DMS53 treated with DMSO at 0.1 percent for 48 hours (cell line): Measurements from ENCODE around the gene IRX4.

ENCODE experiments used
- DNase-seq: peaks from one replicate; lab custom pipeline; 2025; ENCODE audit not compliant: unreplicated experiment; lab: John Stamatoyannopoulos, UW

The IRX4 gene

DNA sequence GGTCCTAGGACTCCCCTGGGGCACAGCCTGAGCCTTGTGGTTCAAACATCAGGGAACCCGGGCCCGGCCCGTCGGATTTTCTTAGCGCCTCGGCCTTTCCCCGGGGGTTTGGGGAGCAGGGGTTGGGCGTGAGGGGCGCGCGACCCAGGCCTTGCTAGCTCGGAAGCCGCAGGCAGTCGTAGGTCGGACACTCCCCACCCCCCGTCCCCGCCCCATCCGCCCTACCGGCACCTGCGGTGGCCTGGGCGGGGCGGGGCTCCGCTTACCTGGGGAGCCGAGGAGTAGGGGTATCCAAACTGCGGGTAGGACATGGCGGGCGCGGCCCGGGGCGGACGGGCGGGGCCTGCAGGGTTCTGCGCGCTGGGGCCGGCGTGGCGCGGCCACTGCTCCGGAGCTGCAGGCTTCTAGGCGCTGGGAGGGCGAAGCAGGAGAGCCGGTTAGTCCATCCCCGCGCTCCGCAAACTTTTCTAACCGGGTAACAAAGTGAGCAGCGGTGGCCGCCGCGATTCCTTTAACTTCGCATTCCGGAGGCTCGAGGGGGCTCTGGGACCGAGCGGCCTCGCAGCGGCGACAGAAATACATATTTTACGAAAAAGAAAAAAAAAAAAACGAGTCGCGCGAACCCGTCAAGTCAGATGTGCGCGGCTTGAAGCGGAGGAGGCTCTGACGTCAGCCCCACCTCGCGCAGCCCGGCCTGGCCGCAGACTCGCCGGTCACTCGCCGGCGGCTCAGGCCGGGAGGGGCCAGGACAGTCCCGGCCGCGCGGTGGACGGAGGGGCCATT, at the start of gene IRX4:
TSS of gene IRX4 (minus strand) at position 589 of the 783 bp plus-strand sequence. CDS start at position 311, 278 bp downstream.
- no peak for DNase-seq

DNA sequence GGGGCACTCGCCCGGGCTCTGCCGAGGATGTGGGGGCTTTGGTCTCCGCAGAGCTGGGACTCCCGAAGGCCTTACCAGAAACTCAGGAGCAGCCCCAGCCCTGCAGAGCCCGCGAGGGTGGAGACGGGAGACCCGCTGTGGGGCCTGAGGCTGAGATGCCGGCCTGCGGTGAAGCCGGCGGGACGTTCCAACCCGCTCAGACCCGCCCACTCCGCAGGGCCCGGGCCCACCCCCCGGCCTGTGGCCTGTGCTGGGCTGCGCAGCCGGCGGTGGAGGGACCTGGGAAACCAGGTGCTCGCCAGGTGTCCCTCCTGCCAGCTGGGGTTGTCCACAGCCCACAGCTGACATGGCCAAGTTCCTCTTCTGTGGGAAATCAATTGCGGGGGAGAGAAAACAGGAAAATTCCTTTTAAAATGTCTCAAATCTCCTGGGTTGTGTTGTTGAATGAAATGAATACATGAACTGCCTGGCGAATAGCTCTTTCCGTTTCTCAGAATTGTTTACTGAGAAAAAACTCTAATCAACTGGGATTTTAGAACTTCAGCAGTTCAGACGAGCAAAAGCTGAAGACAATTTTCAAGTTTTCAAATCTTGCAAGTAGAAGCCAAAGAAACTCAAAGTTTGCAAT, 49.0 kb upstream of the IRX4 start:
- DNase-seq: no peak

DNA sequence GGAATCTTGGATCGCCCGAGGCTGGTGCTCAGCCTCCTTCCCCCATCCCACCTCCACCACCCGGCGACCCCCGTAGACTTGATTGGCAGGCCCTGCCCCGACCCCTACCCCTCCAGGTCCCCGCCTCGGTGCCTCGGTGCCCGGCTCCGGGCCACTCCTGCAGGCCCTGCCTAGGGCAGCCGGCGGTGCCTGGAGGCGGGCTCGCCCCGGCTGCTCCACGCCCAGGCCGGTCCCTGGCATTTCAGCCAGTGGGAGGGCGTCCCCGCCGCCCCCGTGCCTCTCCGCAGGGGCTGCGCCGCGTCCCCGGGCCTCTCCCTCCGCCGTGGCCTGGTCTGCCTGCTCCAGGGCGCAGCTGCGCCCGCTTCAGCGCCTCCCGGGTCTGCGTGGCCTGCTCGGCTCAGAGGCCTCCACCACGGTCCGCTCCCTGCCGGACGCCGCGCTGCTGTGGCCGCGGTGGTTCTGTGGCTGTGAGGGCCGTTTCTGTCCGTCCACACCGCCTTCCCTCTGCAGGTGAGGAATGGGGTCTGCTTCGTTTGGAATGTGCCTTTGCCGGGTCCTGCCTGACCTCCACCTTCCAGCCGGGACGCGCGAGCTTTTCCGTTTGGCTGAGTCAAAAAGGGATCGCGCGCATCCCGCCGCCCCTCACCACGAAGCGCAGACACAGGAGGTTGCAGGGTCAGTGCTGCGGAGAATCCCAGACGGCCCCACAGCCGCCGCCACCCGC, 48.3 kb upstream of the IRX4 start:
- no peak for DNase-seq

DNA sequence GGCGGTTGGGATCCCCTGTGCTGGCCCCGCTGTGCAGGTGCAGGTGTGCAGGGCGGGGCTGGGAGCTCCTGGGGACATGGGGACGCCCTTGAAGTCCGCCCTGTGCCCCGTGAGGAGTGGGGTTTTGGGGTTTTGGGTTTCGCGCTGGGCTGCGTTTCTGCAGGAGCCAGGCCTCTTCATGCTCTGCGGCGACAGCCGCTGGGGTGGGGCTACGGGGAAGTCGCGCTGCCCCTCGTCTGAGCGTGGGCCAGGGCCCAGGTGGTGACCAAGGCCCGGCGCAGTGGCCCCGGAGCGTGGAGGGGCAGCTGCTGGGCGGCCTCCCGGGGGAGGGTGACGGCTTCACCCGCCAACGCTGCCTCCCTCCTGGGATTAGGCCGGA, 47.8 kb upstream of the IRX4 start:
- no peak for DNase-seq

DNA sequence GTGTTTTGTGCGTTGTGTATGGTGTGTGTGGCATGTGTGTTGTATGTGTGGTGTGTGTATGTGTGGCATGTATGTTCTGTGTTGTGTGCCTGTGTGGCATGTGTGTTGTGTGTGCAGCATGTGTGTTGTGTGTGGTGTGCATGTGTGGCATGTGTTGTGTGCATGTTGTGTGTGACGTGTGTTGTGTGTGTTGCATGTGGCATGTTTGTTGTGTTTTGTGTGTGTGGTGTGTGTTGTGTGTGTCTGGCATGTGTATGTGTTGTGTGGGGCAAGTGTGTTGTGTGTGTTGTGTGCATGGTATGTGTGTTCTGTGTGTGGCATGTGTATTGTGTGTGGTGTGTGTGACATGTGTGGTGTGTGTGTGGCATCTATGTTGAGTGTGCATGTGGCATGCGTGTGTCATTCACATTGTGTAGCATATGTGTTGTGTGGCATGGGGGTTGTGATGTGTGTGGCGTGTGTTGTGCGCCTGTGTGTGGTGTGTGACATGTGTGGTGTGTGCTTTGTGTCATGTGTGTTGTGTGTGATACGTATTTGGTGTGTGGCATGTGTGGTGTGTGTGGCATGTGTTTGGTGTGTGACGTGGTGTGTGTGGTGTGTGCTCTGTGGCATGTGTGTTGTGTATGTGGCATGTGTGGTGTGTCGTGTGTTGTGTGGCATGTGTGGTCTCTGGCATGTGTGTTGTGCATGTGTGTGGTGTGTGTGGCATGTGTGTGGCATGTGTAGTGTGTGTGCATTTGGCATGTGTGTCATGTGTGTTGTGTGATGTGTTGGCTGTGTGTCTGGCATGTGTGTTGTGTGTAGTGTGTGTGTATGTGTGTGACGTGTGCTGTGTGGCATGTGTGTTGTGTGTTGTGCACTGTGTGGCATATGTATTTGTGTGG, 46.6 kb upstream of the IRX4 start:
- no peak for DNase-seq

DNA sequence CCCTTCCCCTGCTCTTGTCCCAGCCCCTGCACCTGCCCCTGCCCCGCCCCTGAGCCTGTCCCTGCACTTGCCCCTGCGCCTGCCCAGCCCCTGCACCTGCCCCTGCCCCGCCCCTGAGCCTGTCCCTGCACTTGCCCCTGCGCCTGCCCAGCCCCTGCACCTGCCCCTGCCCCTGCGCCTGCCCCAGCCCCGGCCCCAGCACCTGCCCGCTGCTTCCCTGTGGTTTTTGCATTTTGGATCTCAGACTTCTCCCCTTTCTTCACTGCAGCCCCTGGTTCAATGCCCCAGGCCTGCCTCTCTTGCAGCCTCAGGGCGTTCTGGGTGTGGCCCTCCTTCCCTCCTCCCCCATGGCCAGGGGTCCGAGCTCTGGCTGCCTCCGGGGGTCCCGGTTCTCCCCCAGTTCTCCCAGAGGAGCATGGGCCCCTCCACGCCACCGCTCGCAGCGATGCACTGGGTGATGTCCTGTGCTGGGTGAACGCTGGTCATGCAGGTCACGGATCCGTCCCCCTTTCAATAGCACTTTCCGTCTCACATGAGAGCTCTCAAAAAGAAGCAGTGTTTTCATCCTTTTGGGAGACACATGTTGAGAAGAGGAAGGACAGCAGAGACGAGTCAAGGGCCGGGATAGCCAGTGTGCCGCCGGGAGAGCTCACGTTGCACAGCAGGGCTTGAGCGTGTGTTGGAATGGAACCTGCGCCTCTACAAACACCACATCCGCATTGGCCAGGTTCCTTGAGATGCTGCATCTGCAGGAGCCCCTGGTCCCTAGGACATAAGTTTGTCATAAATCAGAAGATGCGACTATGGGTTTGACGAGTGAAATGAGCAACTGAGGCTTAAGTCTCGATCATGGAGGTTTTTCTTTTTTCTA, 44.0 kb upstream of the IRX4 start:
- DNase-seq: no peak

DNA sequence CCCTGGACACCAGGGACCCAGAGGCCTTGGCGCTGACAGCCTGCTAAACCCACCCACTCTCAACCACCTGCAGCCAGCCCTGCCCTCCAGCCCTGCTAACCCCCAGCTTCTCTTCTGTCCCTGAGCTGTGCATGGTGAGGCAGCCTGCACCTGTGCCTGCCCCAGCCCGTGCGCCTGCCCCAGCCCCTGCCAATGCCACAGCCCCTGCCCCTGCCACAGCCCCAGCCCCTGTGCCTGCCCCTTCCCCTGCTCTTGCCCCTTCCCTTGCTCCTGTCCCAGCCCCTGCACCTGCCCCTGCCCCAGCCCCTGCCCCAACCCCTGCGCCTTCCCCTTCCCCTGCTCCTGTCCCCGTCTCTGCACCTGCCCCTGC, 43.3 kb upstream of the IRX4 start:
- no peak for DNase-seq

DNA sequence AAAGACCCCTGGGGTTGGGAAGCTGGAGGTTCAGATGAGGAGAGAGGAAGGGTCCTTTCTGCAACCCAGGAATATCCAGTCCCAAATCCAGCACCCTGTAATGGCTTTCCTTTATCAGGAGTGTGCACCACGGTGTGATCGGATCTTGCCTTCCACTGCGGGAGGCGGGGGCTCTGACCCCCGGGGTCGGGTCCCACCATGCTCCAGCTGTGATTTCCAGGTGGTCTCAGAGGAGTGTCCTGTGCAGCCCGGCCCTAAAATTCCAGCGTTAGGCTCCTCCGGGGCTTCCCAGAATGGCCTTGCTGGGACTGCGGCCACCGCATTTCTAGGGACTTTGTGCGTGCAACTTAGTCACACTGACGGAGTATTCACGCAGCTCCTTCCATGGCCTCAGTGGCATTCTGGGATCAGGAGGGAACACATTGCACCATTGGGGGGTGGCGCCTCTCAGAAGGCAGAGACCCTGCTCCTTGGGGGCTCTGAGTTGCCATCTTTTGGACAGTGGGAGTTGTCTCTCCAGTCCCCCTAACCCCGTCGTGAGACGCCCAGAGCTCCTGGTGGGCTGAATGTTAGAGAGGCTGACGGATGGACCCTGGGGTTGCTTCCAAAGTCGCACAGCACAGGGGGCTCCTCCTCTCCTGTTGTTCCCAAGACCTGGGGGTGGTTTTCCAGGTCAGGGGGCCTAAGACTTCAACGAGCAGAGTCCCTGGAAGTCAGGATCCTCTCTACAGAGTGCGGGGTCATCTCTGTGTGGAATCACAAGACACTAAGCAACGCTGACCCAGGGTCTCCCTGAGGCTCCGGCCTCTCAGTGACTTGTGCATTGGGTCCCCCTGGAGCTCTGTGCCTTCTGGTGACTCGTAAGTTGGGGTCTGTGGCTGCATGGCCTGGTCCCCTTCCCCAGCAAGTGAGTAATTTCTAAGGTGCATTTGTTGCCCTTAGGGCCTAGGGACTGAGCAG, 42.7 kb upstream of the IRX4 start:
- no peak for DNase-seq

DNA sequence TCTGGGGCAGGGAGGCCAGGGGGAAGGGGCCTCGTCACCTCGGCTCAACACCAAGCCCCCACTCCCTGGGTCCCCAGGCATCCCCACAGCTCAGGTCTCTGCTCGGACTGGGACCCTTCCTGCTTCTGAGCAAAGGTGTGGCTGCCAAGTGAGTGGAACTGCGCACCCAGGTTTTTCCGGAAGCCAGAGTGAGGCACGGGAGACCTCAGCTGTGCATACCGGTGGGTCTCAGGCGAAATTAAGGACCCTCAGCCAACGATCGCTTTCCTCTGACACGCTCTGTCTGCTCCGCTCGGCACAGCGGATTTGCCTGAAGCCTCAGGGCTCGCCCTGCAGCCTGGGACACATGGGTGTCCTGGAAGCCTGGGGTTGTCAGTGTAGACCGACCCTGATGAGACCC, 41.0 kb upstream of the IRX4 start:
- no peak for DNase-seq

DNA sequence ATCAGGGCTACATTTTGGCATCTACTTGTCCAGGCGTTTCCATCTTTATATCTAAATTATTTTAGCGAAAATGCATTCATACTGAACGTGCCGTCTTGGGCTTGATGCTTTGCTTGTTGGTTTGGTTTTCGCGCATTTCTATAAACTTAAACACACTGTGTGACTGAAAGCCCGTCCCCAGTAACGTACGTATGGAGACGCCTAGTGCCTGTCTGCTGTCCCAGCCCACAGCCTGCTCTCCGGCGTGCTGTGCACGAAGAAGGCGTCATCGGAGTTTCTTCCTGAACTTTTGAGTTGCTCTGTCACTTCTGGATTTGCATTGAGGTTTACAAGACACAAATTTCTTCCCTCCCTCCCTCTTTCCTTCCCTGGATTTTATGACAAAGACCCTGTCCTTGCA, 40.6 kb upstream of the IRX4 start:
- DNase-seq: no peak

DNA sequence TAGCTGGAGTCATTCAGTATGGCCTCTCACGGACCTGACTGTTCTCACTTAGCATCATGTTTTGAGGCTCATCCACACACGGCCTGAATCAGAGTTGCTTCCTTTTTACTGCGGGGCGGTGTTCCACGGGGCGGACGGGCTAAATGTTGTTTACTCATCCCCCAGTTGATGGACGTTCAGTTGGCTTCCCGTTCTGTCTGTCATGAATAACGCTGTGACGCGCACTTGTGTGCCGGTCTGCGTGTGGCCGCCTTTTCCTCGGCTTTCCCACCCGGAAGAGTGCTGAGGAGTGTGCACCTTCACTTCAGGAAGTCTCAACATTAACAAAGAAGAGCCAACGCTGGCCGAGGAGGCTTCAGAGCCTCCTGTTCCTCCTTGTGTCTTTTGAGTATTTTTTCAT, 39.0 kb upstream of the IRX4 start:
- no peak for DNase-seq

DNA sequence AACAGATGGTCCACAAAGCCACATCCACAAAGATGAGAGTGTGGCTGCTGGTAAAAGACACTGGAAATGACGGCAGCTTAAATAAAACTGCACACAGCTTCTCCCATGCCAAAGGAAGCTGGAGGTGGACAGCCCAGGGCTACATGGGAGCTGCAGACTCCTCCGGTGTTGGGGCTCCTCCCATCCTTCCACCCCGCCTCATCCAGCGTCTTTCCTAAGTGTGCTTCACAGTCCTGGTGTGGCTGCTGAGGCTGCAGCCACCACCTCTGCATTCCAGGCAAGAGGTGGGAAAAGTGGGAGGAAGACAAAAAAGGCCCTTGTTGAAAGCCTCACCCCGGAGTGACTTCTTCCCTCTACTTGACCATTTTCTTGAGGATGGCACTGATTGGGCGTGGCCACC, 37.0 kb upstream of the IRX4 start:
- no peak for DNase-seq

DNA sequence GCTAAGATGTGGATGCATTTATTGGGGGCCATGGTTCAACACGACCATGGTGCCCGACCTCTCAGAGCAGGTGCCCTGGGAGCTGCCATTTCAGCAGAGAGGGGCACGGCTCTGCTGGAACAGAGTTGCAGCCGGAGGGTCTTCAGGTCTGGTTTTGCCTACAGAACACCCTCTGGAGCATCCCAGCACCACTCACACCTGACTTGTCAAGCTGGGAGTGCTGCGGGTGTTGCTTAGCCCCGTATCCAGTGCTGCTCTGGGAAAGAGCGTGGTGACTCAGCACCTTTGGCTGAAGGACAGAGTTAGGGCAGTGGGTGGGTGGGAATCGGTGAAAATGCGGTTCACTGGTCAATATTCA, 36.5 kb upstream of the IRX4 start:
- no peak for DNase-seq

DNA sequence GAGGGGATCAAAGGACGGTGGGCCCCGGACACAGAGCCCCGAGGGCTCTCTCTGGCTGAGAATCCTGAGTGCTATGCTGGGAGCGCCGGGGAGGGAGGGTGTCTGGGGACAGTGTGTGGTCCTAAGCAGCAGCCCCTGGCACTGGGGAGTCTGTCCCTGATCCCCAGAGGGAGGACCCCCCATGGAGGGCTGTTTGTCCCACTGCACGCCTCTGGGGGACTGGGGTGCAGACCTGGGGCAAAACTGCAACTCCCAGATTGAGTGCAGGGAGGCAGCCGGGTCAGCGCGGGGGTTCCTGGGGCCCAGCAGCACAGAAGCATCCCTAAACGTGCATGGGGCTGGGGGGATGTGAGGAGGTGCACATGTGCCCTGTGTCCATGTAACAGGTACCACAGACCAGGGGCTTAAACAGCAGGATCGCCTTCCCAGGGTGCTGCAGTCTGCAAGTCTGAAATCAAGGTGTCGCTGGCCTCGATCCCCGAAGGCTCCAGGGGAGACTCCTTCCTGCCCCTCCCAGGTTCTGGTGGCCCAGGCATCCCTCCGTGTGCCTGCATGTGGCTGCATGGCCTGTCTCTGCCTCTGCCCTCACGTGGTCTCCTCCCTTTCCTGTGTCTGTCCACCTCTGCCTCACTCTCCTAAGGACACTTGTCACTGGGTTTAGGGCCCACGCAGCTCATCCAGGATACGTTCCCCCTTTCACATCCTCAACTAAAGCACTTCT, 35.9 kb upstream of the IRX4 start:
- DNase-seq: no peak

DNA sequence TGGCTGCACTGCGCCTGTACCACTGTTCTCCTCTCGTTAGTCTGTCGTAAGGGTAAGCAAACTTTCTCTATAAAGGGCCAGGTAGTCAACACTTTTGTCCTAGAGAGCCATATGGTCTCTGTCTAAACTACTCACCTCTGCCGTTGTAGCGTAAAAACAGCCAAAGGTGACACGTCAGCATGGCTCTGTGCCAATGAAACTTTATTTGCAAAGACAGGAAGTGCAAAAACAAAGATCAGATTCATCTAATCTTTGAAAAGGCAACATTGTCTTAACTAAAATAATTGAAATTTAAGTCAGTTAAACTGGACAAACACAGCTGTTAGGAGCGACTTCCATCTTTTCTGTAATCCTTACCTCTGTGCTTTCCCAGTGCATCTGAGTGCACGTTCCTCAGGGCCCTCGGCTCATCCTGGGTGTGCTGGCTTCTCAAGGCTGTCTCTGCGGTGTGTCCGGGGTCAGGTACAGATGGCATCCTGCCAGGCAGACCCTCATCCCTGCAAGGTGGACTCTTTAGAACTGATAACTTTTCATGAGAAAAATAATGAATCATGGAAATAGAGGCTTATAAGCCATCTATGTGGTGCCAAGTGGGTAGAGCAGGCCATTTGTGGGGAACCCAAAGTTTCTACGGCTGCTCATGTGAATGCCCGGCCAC, 35.2 kb upstream of the IRX4 start:
- DNase-seq: no peak

DNA sequence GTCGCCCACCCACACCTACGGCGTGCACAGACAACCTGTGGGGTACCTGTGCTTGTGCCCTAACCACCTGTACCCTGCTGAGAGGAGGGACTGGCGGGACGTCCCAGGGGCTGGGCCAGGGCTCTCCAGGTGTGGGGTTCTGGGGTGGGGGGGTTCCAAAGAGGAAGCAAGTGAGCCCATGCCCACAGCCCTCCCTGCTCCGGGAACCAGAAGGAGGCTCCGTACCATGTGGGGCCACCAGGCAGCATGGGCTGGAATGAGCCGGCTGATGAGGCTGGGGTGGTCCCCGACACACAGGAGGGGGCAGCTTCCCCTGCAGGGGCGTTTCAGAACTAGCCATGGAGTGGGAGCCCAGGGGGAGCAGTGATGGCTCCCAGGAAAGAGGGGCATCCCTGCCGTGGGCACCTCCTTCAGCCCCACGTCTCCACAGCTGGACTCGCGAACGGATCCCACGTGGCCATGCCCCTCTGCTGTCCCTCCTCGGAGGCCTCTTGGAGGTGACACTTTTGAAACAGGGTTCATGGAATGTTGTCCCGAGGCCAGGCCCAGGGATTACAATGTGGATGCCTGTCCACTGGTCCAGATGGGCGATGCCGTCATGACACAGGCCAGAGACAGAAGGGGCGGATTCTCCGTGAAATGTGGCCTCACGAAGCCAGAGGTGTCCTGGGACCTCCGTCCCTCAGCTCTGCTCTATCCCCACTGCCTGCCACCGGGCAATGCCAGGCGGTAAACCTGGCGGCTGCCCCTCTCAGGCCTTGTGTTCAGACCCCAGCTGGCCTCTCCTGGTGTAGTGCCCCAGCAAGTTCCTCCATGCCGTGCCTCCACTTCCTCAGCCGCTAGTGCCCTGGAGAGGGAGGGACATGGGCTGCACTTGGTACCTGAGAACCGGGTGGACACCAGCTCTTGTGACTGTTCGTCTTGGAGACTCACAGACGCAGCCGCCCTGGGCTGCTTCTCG, 33.6 kb upstream of the IRX4 start:
- DNase-seq: no peak

DNA sequence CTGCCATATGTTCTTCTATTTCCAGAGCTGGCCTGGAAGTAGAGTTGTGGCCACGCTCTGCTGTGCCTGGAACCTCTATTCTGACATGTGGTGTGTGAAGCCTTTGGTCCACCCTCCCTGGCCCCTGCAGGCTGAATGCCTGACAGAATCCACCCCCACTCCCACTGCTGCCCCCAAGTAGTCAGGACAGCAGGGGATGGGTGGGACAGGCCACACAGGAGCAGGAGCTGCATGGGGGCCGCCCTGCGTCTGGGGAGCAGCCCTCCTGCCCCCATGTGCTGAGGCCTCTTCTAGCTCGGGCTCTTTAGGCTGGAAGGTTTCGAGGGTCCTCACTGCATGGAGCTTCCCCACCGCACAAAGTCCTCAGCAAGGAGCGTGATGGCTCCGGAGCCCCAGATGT, 32.6 kb upstream of the IRX4 start:
- DNase-seq: no peak
